Sciatic nerve (tissue), 2 donors: Measurements from ENCODE around the gene FOXA1. TPM values are rescaled to one million over a fixed set of nuclear protein-coding genes. Genes with fewer than 3 reads are reported as not detected.

Experiments used
- ATAC-seq: fragments of 200-7000 bp; cut with Tn5 transposase; one replicate; pipeline ENCODE4 v1.9.1; 2020; ENCODE audit warnings: mild to moderate bottlenecking, moderate library complexity
- DNase-seq: peaks from one replicate; pipeline ENCODE4 v3.0.0-alpha.2; 2020; ENCODE audit warnings: low spot score
- intact Hi-C: fragments of 100-400 bp; cut with DNase I; formaldehyde crosslinking; loops from one replicate; pipeline ENCODE4 v1.14.2; 2022
- total RNA-seq: library from RNA; stranded (reverse); fragmentation: NEBNext Ultra II Directional; extraction: Animal tissue kit (Norgen Biotek cat#: 25700); gene quantifications from one replicate; pipeline ENCODE4 v1.2.1, GENCODE V29; 2021
- donor health status: DM: no; HTN: no; CAD: no.
- donor health status: DM: no; HTN: no; CAD: no.

The FOXA1 gene
- total RNA-seq, 1 donor from 2014 or later, result 0.94 TPM

GRCh38 chr14:37603688-37604251 is 8.7 kb upstream of the FOXA1 start:
- intact Hi-C loops, result no loop called here
- ATAC-seq, result no peak
- no peak for DNase-seq

- no peak for ATAC-seq
- intact Hi-C loops, result no loop called here
Observed at GRCh38 chr14:37602605-37603453, 7.8 kb upstream of the FOXA1 start.

GRCh38 chr14:37601865-37602264 is 6.8 kb upstream of the FOXA1 start:
- intact Hi-C loops, result no loop called here
- ATAC-seq (no peak), DNase-seq (no peak)

More at GRCh38 chr14:37602605-37603453, 7.8 kb upstream of the FOXA1 start:
- no peak for DNase-seq

- intact Hi-C loops, result no loop called here
- no peak for DNase-seq
- no peak for ATAC-seq
Observed at GRCh38 chr14:37600880-37601741, 6.1 kb upstream of the FOXA1 start.

GRCh38 chr14:37599507-37600368 is 4.7 kb upstream of the FOXA1 start:
- intact Hi-C loops, result no loop called here
- ATAC-seq (no peak), DNase-seq (peak; percentile 53)

GRCh38 chr14:37598747-37599506 is 3.9 kb upstream of the FOXA1 start:
- no peak for DNase-seq
- no peak for ATAC-seq
- intact Hi-C loops, result no loop called here

GRCh38 chr14:37597914-37598746 is 3.1 kb upstream of the FOXA1 start:
- DNase-seq (no peak), ATAC-seq (no peak)
- intact Hi-C loops, result no loop called here

GRCh38 chr14:37597538-37597913 is 2.5 kb upstream of the FOXA1 start:
- ATAC-seq, result no peak
- DNase-seq, result no peak
- intact Hi-C loops, result no loop called here

- no peak for ATAC-seq
- no peak for DNase-seq
- intact Hi-C loops, result no loop called here
Observed at GRCh38 chr14:37596790-37597472, 1.9 kb upstream of the FOXA1 start.

GRCh38 chr14:37595809-37596621 is 966 bp upstream of the FOXA1 start:
- intact Hi-C loops, result no loop called here
- ATAC-seq, result peak; percentile 22
- DNase-seq, result peak; percentile 57

GRCh38 chr14:37594238-37594970 is 645 bp downstream of the FOXA1 start:
- intact Hi-C loops, result no loop called here
- ATAC-seq (peak; percentile 55), DNase-seq (peak; percentile 74)

GRCh38 chr14:37593511-37594237 is 1.4 kb downstream of the FOXA1 start:
- ATAC-seq (no peak), DNase-seq (no peak)
- intact Hi-C loops, result no loop called here

- DNase-seq, result no peak
- ATAC-seq, result no peak
- intact Hi-C loops, result no loop called here
Observed at GRCh38 chr14:37592482-37593408, 2.3 kb downstream of the FOXA1 start.
